Thyroid gland (tissue), 4 donors: ENCODE data around the gene GTF2A1.

Source experiments
- POLR2A ChIP-seq, 2 donors: fragments of 450-650 bp; IDR thresholded peaks; one replicate each; pipeline ENCODE4 v1.6.1; 2017; ENCODE audit warnings: antibody characterized with exemption in 2 of 2, mild to moderate bottlenecking in 2 of 2, moderate library complexity in 1 of 2
- TF ChIP-seq, protein P1 (sequence below), 6 experiments: fragments of 200-600 bp in 3 of 6; fragments of 450-650 bp in 3 of 6; sonication (generic) in 3 of 6; IDR thresholded peaks; one replicate each; pipeline ENCODE4 v1.5.1; 2016 to 2019; ENCODE audit warnings: antibody characterized with exemption in 6 of 6, mild to moderate bottlenecking in 2 of 6, inconsistent platforms in 1 of 6, moderate library complexity in 1 of 6

DNA sequence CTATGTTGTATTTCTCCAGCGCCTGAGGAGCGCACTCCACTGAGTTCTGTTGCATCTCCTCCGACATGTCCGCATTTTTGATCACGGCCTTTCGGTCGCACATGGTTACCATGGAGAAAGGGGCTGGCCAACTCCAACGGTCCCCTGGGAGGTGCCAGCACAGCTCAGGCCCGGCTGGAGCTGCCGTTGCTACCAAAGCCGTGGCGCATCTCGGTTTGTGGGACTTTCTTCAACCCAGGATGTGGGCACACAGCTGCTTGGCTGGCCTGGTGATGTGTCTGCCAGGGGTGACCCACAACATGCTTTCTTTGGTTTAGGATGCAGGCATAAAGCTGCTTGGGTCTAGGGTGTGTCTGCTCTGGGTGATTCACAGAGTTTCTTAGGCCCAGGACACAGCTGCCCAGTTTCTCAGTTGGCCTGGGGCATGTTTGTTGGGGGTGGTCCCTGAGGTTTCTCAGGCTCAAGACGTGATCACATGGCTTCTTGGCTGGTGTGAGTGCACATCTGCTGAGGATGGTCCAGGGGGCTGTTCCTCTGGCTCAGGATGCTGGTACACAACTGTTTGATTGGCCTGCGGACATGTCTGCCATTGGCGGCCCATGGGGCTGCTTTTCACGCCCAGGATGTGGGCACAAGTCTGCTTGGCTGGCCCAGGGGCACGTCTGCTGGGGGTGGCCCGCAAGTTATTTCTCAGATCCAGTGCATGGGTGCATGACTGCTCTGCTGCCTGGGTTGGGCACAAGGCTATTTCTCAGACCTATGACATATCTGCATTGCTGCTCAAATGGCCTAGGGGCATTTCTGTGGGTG is 25.9 kb upstream of the GTF2A1 start:
- TF ChIP-seq, protein P1, sequence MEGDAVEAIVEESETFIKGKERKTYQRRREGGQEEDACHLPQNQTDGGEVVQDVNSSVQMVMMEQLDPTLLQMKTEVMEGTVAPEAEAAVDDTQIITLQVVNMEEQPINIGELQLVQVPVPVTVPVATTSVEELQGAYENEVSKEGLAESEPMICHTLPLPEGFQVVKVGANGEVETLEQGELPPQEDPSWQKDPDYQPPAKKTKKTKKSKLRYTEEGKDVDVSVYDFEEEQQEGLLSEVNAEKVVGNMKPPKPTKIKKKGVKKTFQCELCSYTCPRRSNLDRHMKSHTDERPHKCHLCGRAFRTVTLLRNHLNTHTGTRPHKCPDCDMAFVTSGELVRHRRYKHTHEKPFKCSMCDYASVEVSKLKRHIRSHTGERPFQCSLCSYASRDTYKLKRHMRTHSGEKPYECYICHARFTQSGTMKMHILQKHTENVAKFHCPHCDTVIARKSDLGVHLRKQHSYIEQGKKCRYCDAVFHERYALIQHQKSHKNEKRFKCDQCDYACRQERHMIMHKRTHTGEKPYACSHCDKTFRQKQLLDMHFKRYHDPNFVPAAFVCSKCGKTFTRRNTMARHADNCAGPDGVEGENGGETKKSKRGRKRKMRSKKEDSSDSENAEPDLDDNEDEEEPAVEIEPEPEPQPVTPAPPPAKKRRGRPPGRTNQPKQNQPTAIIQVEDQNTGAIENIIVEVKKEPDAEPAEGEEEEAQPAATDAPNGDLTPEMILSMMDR (IDR thresholded peaks at IDR 0.05) = no peak
- TF ChIP-seq POLR2A (IDR thresholded peaks at IDR 0.05) = no peak
